IPS-18c (cell line): ENCODE measurements around the gene GNL3.

Experiments
- H3K4me3 ChIP-seq: 2 replicates; pipeline ENCODE4 v1.7.0; 2013; ENCODE audit warnings: low read depth, mild to moderate bottlenecking, low read length, moderate library complexity; ENCODE audit not compliant: insufficient read depth
- H3K9me3 ChIP-seq: one replicate; pipeline ENCODE4 v1.6.1; 2013; ENCODE audit warnings: mild to moderate bottlenecking, low read length, moderate library complexity; ENCODE audit not compliant: control insufficient read depth, insufficient read depth

The GNL3 gene

GRCh38 chr3:52742418-52743041 lies 56.7 kb downstream of the GNL3 start:
- Histone ChIP-seq H3K4me3 (no peak overlapping the region), H3K9me3 (no peaks in the 10 kb centered on the region)

- H3K9me3 ChIP-seq, result no peaks in the 10 kb centered on the region
- no peak overlapping the region for H3K4me3 ChIP-seq
Measured at GRCh38 chr3:52743152-52743551, 57.3 kb downstream of the GNL3 start.

- Histone ChIP-seq H3K4me3 (no peak overlapping the region), H3K9me3 (no peaks in the 10 kb centered on the region)
Measured at GRCh38 chr3:52743721-52744120, 57.9 kb downstream of the GNL3 start.
